ENCODE measurements around the gene DPP6.

DPP6 gene

GRCh38 chr7:154598396-154598795, 546.2 kb downstream of the DPP6 start:
- no peak for DNase-seq (ENCODE audit: low spot score)

GRCh38 chr7:154598864-154599263, 546.7 kb downstream of the DPP6 start:
- no peak for DNase-seq (ENCODE audit: low spot score)

- DNase-seq (ENCODE audit: low spot score): no peak
These were observed 558.7 kb downstream of the DPP6 start for GRCh38 chr7:154610903-154611302.

- DNase-seq (ENCODE audit: low spot score): no peak
These were observed 561.6 kb downstream of the DPP6 start for GRCh38 chr7:154613811-154614210.

- DNase-seq (ENCODE audit: low spot score): no peak
These were observed 568.0 kb downstream of the DPP6 start for GRCh38 chr7:154620141-154620755.

- no peak for DNase-seq (ENCODE audit: low spot score)
These were observed 571.2 kb downstream of the DPP6 start for GRCh38 chr7:154623399-154623798.

- no peak for DNase-seq (ENCODE audit: low spot score)
These were observed 575.6 kb downstream of the DPP6 start for GRCh38 chr7:154627646-154628290.

- DNase-seq (ENCODE audit: low spot score): no peak
These were observed 576.4 kb downstream of the DPP6 start for GRCh38 chr7:154628556-154628955.

GRCh38 chr7:154631162-154631561, 579.0 kb downstream of the DPP6 start:
- DNase-seq (ENCODE audit: low spot score): no peak

GRCh38 chr7:154633641-154634040, 581.4 kb downstream of the DPP6 start:
- no peak for DNase-seq (ENCODE audit: low spot score)

- DNase-seq (ENCODE audit: low spot score): no peak
These were observed 586.1 kb downstream of the DPP6 start for GRCh38 chr7:154638286-154638685.

- no peak for DNase-seq (ENCODE audit: low spot score)
These were observed 588.2 kb downstream of the DPP6 start for GRCh38 chr7:154640266-154640865.

- no peak for DNase-seq (ENCODE audit: low spot score)
These were observed 588.7 kb downstream of the DPP6 start for GRCh38 chr7:154640917-154641316.

- no peak for DNase-seq (ENCODE audit: low spot score)
These were observed 592.2 kb downstream of the DPP6 start for GRCh38 chr7:154644366-154644765.

- DNase-seq (ENCODE audit: low spot score): no peak
These were observed 594.2 kb downstream of the DPP6 start for GRCh38 chr7:154646126-154647013.

GRCh38 chr7:154647625-154648024, 595.4 kb downstream of the DPP6 start:
- DNase-seq (ENCODE audit: low spot score): no peak

- no peak for DNase-seq (ENCODE audit: low spot score)
These were observed 596.8 kb downstream of the DPP6 start for GRCh38 chr7:154649015-154649414.

GRCh38 chr7:154649434-154649833, 597.2 kb downstream of the DPP6 start:
- no peak for DNase-seq (ENCODE audit: low spot score)

GRCh38 chr7:154650275-154650674, 598.1 kb downstream of the DPP6 start:
- DNase-seq (ENCODE audit: low spot score): no peak

GRCh38 chr7:154651501-154651900, 599.3 kb downstream of the DPP6 start:
- no peak for DNase-seq (ENCODE audit: low spot score)

GRCh38 chr7:154652564-154652963, 600.4 kb downstream of the DPP6 start:
- no peak for DNase-seq (ENCODE audit: low spot score)

GRCh38 chr7:154653281-154653680, 601.1 kb downstream of the DPP6 start:
- no peak for DNase-seq (ENCODE audit: low spot score)

GRCh38 chr7:154656618-154657017, 604.4 kb downstream of the DPP6 start:
- no peak for DNase-seq (ENCODE audit: low spot score)

All from CD4-positive, alpha-beta T cell treated with Interleukin-15 for 4 hours (primary cell).